ENCODE results near the gene KCND3.

DNA sequence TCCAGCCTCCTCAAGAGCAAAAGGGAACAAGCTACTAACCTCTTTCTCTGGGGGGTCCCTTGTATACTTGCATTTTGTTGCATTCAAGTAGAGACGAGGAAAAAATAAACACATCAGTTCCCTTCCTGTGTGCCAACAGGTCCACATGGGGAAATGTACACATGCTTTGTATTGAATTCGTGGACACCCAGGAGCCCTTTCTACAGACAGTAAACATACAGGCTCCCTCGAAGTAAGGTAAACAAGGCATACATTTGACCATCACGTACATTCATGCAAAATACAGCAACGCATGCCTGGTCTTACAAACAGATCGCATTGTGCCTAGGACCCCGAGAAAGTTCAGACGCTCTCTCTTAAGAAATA is 1.1 kb downstream of the KCND3 start:
- TF ChIP-seq POLR2A (IDR thresholded peaks at IDR 0.05), result no peak
- TF ChIP-seq, protein P1, sequence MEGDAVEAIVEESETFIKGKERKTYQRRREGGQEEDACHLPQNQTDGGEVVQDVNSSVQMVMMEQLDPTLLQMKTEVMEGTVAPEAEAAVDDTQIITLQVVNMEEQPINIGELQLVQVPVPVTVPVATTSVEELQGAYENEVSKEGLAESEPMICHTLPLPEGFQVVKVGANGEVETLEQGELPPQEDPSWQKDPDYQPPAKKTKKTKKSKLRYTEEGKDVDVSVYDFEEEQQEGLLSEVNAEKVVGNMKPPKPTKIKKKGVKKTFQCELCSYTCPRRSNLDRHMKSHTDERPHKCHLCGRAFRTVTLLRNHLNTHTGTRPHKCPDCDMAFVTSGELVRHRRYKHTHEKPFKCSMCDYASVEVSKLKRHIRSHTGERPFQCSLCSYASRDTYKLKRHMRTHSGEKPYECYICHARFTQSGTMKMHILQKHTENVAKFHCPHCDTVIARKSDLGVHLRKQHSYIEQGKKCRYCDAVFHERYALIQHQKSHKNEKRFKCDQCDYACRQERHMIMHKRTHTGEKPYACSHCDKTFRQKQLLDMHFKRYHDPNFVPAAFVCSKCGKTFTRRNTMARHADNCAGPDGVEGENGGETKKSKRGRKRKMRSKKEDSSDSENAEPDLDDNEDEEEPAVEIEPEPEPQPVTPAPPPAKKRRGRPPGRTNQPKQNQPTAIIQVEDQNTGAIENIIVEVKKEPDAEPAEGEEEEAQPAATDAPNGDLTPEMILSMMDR (IDR thresholded peaks at IDR 0.05), result no peak
